GM19240 (cell line): ENCODE results near the gene TSPAN16.
A peak's percentile ranks its signal among the peaks of the same experiment; 100 is the strongest.
"Not testable (repeated sequence)": the region's sequence is repeated elsewhere in the genome, so short reads cannot be mapped to it uniquely, and the experiment has no call there.

ENCODE experiments used
- DNase-seq: peaks from one replicate; pipeline ENCODE4 v3.0.0; 2011; ENCODE audit warnings: low spot score; ENCODE audit not compliant: insufficient read length

The TSPAN16 gene

GRCh38 chr19:11306337-11306736 lies 10.4 kb downstream of the TSPAN16 start:
- no peak for DNase-seq

- not testable (repeated sequence) for DNase-seq
These were observed 24.5 kb downstream of the TSPAN16 start for GRCh38 chr19:11320278-11320995.

DNA sequence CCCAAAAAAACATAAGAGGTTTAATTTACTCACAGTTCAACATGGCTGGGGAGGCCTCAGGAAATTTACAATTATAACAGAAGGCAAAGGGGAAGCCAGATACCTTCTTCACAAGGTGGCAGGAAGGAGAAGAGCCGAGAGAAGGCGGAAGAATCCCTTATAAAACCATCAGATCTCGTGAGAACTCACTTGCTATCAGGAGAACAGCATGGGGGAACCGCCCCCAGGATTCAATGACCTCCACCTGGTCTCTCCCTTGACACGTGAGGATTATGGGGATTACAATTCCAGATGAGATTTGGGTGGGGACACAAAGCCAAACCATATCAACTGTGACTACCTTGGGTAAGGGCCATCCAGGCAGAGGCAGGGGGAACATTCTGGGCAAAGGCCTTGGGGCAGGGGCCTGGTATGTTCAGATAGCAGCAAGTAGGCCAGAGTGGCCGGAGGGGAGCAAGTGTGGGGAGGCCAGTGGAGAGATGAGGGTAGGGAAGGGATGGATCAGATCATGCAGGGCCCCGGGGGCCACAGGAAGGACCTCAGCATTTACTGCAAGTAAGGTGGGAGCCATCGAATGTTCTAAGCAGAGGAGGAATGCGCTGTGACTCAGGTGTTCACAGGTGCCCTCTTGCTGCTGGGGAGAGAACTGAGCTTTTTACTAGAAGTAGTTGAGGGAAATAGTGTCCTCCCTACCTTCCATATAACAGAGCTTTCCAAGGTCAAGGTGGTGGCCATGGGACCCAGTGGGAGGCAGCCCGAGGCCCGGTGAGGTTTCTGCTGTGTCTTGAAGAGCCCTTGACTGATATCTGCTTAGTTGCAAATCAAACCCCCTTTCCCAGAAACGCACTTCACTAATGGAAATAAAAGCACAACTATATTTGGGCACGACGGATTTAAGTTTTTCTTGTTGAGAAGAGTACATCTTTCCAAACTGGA lies 25.5 kb downstream of the TSPAN16 start:
- no peak for DNase-seq

- DNase-seq = no peak
These were observed 26.5 kb downstream of the TSPAN16 start for GRCh38 chr19:11322269-11323024.

DNA sequence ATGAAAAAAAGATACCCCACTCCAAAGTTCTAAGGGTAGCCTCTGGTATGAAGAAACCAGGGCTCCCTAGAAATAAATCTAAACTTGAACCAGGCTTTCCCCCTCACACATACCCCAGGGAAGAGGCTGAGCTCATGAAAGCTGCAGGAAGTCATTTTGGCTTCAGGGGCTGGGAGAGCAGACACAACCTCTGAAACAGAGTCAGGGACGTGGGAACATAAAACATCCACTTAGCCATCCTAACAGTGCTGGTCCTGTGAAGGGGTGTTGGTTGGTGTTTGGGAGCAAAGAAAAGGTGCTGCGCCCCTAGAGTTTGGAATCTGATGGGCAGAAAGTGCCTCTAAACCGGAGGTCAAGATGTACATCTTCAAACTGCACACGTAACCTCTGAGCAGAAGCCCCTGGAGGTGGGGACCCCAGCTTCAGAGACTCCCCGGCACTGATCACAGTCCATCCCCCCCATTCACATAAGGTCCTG lies 27.7 kb downstream of the TSPAN16 start:
- no peak for DNase-seq

DNA sequence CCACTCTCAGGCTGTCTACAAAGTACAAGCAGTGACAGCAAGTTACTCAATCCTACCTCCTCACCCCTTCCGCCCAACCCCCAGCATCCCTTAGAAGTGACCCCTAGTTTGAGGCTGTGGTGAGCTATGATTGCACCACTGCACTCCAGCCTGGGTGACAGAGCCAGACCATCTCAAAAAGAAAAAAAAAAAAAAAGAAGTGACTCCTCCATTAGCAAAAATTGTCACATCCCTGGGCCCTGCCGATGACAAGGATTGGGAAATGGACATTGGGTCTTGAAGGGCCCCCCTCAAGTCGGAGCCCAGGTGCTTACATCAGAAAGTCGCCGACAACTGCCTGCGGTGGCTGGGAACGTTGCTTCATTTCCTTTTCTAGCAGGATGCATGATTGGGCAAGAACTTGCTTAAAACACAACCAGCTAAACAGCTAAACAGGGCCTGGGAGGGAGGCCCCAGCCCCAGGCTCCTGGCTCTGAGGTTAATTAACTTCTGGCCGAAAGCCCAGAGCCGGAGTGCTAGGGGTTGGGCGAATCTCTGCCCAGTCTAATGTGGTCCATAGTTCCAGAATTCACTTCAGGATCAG lies 28.2 kb downstream of the TSPAN16 start:
- no peak for DNase-seq

DNA sequence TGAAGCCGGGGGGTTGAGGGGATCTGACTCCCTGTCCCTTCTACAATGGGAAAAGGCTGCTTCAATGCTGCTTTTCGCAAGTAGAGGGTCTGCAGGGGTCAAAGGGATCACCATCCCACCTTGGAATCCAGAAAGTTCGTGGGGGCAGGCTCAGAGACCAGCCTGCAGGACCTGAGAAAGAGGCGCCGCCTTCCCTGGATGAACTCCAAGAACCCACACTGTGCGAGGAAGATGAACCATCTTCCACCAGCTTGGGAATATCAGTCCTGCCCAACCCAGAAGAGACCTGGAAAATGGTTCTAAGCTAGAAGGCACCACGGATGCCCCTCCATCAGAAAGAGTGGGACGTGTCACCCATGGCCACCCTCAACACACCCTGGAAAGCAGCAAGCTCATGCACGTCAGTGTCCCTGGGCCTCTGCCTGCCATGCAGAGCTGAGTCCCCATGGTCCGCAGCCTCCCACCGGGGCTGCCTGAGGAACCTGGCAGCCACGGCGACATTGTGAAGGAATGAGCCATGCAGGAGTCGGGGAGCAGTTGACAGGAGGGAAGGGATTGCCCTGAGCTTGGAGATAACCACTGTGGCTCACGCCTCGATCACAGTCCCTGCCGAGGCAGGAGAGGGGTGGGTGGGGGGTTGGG lies 28.9 kb downstream of the TSPAN16 start:
- DNase-seq = no peak

- DNase-seq = no peak
These were observed 29.6 kb downstream of the TSPAN16 start for GRCh38 chr19:11325544-11325943.

GRCh38 chr19:11330127-11330526 lies 34.2 kb downstream of the TSPAN16 start:
- DNase-seq = no peak

DNA sequence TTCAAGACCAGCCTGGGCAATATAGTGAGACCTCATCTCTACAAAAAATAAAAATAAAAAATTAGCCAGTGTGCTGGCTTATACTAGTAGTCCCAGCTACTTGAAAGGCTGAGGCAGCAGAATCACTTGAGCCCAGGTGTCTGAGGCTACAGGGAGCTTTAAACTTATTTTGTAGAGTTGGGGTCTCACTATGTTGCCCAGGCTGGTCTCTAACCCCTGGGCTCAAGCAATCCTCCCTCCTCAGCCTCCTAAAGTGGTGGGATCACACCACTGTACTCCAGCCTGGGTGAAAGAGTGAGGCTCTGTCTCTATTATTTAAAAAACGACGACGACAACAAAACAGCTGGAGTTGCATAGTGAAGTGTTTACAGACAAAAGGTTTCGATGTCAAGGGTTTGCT lies 35.5 kb downstream of the TSPAN16 start:
- DNase-seq = no peak

GRCh38 chr19:11332822-11333221 lies 36.9 kb downstream of the TSPAN16 start:
- DNase-seq = no peak

DNA sequence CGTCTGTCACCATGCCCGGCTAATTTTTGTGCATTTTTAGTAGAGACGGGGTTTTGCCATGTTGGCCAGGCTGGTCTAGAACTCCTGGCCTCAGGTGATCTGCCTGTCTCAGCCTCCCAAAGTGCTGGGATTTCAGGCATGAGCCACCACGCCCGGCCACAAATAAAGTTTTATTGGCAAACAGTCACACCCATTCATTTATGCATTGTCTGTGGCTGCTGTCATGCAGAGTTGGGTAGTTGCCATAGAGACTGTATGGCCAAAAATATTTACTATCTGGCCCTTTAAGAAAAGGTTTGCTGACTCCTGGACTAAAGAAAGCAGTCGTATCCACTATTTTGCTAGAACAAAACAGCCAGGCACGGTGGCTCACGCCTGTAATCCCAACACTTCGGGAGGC lies 37.9 kb downstream of the TSPAN16 start:
- DNase-seq = not testable (repeated sequence)

GRCh38 chr19:11335449-11336146 lies 39.6 kb downstream of the TSPAN16 start:
- DNase-seq = no peak

DNA sequence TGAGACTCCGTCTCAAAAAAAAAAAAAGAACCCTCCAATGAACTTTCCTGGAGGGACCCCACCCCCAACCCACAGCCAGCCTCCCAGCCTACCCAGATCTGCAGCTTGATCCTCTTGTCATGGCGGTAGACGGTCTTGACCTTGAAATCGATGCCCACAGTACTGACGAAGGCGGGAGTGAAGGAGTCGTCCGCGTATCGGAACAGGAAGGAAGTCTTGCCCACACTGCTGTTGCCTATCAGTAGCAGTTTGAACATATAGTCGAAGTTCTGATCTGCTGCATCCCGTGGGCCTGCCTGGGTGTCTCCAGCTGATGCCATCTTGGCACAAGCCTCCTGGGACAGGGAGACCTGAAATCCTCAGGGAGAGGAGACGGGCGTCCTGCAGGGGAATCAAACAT lies 41.1 kb downstream of the TSPAN16 start:
- no peak for DNase-seq

DNA sequence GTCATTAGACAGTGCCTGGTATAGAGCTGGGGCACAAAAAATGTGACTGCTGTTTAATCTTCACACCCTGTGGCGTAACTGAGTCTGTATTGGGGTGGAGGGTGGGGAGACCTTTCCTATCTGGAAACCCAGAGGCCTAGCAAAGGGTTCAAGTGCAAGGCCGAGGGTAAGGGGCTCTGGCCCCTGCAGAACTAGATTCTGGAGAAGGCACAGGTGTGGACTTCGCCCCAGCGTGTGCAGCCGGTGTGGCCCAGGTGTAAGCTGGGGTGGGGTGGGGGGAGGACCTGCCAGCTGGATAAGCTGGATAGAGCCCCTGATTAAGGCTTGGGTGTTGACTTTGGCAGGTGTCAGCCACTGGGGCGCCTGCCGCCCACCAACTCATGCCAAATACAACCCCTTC lies 42.2 kb downstream of the TSPAN16 start:
- no peak for DNase-seq

DNA sequence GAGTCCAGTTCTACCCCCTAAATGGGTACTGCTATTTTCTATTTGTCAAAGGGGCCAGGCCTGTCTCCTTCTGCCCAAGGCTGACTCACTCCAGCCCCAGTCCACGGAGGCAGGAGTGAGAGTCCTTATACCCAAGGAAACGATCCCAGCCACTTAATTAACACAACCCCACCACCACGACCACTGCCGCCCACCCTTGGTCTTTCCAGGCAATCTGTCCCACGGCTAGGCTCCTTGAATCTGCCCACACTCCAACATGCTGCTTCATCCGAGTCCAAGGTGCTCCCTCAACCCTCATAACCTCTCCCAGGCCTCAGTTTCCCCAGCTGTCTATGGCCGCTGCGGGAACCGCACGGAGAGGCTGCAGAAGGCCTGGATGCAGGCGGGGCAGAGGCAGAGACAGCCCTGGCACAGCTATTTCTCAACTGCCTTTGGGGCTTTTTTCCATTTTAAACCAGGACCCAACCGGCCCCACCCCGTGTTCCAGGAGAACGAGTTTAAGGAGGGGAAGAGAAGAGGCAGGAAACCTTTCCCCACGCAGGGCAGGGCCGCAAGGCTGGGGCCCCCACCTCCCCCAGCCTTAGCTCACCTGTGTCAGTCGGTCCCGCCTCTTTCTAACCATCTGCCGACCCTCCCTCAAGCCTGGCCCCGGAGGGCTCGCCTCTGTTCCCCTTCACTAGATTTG lies 42.8 kb downstream of the TSPAN16 start:
- no peak for DNase-seq

GRCh38 chr19:11339254-11340098 lies 43.5 kb downstream of the TSPAN16 start, which contains the start of gene RAB3D:
Gene RAB3D (minus strand): TSS chr19:11339657. CDS start chr19:11337399, 2,258 bp downstream.
- DNase-seq = peak; percentile 88

DNA sequence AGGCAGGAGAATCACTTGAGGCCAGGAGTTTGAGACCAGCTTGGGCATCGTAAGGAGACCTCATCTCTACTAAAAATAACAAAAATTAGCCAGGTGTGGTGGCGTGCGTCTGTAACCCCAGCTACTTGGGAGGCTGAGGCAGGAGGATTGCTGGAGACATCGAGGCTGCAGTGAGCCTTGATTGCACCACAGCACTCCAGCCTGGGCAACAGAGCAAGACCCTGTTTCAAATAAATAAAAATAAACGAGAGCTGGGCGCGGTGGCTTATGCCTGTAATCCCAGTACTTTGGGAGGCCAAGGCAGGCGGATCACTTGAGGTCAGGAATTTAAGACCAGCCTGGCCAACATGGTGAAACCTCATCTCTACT lies 44.1 kb downstream of the TSPAN16 start:
- DNase-seq = not testable (repeated sequence)

- no peak for DNase-seq
These were observed 46.5 kb downstream of the TSPAN16 start for GRCh38 chr19:11342429-11342828.
